ENCODE measurements around the gene PPEF1. TPM values are rescaled to one million over a fixed set of nuclear protein-coding genes. Genes with fewer than 3 reads are reported as not detected.

Gene PPEF1
- total and polyA plus RNA-seq, 2 experiments from 2014 or later = 0.76 TPM; not detected in 1

GRCh38 chrX:18789916-18790315 is 82.5 kb downstream of the PPEF1 start:
- H2AFZ ChIP-seq = no peak overlapping the region
- H3K4me3 ChIP-seq = no peak overlapping the region
- Mint-ChIP-seq H3K4me1 (peaks cover 11% of the 10 kb centered on the region), H3K27me3 (ENCODE audit: insufficient read depth, low read depth, poor library complexity) (peaks cover 6% of the 10 kb centered on the region), H3K9me3 (no peaks in the 10 kb centered on the region), H3K27ac (no peak overlapping the region), H3K4me3 (no peak overlapping the region), H3K36me3 (ENCODE audit: low read depth) (no peaks in the 10 kb centered on the region)
- no peaks in the 10 kb centered on the region for H3F3A ChIP-seq (replicated peaks; ENCODE audit: low read depth)
- H3K27me3 ChIP-seq (ENCODE audit: insufficient read depth) = no peaks in the 10 kb centered on the region
- no peaks in the 10 kb centered on the region for H3K9me2 ChIP-seq (ENCODE audit: insufficient read depth)
- DNase-seq (ENCODE audit: low spot score) (no peak), ATAC-seq (no peak)
- H3K27ac ChIP-seq (ENCODE audit: low read depth) = no peak overlapping the region
- H3K4me1 ChIP-seq (ENCODE audit: insufficient read depth) = peaks cover 3% of the 10 kb centered on the region; the same call in 1 of the 2 replicates
- no peaks in the 10 kb centered on the region for H3K79me2 ChIP-seq (replicated peaks; ENCODE audit: insufficient read depth)
- no peaks in the 10 kb centered on the region for H4K20me1 ChIP-seq (replicated peaks; ENCODE audit: insufficient read depth)
- no peak overlapping the region for H3K4me2 ChIP-seq
- no peaks in the 10 kb centered on the region for H3K36me3 ChIP-seq (ENCODE audit: insufficient read depth)
- no peak for TF ChIP-seq JUNB (IDR thresholded peaks at IDR 0.05; ENCODE audit: unreplicated experiment)
- TF ChIP-seq ZNF331 (CRISPR knock-in tag; IDR thresholded peaks at IDR 0.05; ENCODE audit: low read depth) = no peak
- no peak for TF ChIP-seq ZNF462 (CRISPR knock-in tag; IDR thresholded peaks at IDR 0.05)
- no peak for TF ChIP-seq EZH2phosphoT487 (IDR thresholded peaks at IDR 0.05; ENCODE audit: unreplicated experiment)
- TF ChIP-seq CREB1 (CRISPR knock-in tag; IDR thresholded peaks at IDR 0.05; ENCODE audit: low read depth) = no peak
- TF ChIP-seq EZH2 (IDR thresholded peaks at IDR 0.05; ENCODE audit: low read depth, unreplicated experiment) = no peak
- TF ChIP-seq CTCF (conservative IDR thresholded peaks at IDR 0.05; ENCODE audit: low read depth in 2 of 2) = no peak

Data from GM23338 (cell line).